SK-N-SH treated with all-trans-retinoic acid at 6 μM for 48 hours (cell line): ENCODE measurements around the gene COL8A2.

ENCODE experiments used
- PATZ1 ChIP-seq: fragments of 250-450 bp; sonication (Bioruptor Pico); IDR thresholded peaks from 2 replicates; pipeline ENCODE4 v1.8.0; 2020; ENCODE audit warnings: mild to moderate bottlenecking, moderate library complexity, borderline replicate concordance
- TSHZ2 ChIP-seq: fragments of 250-450 bp; sonication (Bioruptor Pico); IDR thresholded peaks from 2 replicates; pipeline ENCODE4 v1.5.0; 2020; ENCODE audit warnings: mild to moderate bottlenecking, moderate library complexity
- ZNF8 ChIP-seq: fragments of 450-650 bp; formaldehyde crosslinking; IDR thresholded peaks from 2 replicates; pipeline ENCODE4 v1.5.0; 2020; ENCODE audit warnings: mild to moderate bottlenecking, moderate library complexity

GRCh38 chr1:36088265-36088576, 36.8 kb downstream of the COL8A2 start:
- TF ChIP-seq TSHZ2 (CRISPR knock-in tag) (no peak), PATZ1 (CRISPR knock-in tag) (no peak), ZNF8 (CRISPR knock-in tag) (no peak)
